ENCODE results near the gene UGT1A10.

- TF ChIP-seq EZH2 (IDR thresholded peaks at IDR 0.05; ENCODE audit: borderline replicate concordance, low read depth, low read length, poor library complexity, severe bottlenecking): no peak
- TF ChIP-seq CTCF (conservative IDR thresholded peaks at IDR 0.05; ENCODE audit: low read depth, low read length): no peak
Measured at GRCh38 chr2:233654501-233654900, 18.3 kb downstream of the UGT1A10 start.
